GM19395 (cell line): Measurements from ENCODE around the gene CPSF4L.

Experiments used
- ATAC-seq: cut with Tn5 transposase; IDR thresholded peaks from one replicate; pipeline ENCODE4 v1.9.1; 2021; ENCODE audit warnings: mild to moderate bottlenecking, moderate library complexity; ENCODE audit not compliant: unreplicated experiment

Gene CPSF4L

DNA sequence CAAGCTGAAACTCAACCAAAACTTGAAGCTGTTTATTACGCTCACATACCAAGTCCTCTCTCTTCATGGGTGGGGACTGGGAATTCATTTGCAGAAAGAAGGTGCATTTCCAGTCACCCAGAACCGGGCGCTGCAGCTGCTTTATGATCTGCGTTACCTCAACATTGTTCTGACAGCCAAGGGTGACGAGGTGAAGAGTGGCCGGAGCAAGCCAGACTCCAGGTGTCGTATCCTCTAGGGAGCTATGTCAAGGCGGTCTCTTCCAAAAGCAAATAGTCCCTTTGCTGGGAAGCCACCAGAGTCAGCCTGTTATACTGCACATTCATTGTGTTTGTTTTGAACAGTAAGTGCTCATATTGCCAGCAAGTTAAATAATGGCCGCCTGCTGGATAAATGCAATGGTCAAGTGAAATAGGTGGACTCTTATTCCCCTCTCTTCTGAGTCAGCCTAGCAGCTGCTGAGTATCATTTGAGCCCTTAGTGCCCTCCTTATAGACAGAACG lies 56.2 kb downstream of the CPSF4L start:
- ATAC-seq, result no peak

DNA sequence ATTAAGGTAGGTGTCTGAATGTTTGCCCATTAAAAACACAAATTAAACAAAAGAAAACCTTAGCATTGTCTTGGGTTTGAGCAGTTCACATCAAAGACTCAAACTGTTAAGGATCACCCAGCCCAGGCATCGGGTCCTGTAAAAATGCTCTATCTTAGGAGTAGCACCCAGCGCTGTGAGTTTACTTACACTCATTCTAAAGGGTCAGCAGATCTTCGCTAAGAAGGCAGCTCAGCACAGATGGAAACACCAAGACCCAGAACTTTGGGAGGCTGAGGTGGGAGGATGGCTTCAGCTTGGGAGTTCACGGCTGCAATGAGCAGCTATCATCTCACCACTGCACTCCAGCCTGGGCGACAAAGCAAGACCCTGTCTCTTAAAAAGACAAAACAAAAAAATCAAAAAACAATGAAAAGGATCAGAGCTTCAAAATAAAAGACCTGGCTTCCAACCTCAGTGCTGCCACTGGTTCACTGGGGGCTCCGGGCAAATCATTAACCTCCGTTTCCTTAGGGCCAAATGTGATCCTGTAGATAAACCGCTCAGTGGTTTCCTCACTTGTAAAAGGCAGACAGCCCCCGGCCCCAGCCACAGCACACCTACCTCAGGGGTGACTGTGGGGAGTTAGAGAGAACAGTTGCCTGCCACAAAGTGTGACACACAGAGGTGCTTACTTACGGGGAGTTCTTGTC lies 57.7 kb downstream of the CPSF4L start:
- no peak for ATAC-seq

DNA sequence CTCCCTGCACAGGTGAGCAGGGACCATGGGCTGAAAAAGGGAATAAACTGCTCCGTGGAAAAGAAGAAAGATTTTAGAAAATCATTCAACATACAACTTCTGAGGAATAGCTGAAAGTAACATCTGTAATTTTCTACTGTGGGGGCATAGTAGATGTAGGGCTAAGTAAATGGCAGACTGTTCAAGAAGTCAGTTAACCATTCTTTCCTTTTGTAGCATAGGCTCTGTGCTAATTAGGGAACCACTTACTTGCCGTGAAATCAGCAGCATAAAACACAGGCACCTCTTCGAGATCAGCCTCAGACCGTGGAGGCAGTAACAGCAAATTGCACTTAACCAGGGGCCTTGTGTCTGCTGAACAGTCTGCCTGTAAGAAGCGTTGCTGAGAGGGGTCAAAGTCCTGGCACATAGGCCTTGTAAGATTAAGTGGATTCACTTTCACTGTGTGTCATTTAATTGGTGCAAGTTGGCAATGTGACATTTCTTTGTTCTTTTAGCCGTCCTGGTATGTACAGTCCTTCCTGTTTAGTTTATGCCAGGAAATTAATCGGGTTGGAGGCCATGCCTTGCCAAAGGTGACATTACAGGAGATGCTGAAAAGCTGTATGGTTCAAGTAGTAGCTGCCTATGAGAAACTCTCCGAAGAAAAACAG lies 58.4 kb downstream of the CPSF4L start:
- ATAC-seq, result no peak

- ATAC-seq, result no peak
Observed at GRCh38 chr17:73201215-73202069, 60.2 kb downstream of the CPSF4L start.

GRCh38 chr17:73200476-73200875 lies 61.2 kb downstream of the CPSF4L start:
- no peak for ATAC-seq

DNA sequence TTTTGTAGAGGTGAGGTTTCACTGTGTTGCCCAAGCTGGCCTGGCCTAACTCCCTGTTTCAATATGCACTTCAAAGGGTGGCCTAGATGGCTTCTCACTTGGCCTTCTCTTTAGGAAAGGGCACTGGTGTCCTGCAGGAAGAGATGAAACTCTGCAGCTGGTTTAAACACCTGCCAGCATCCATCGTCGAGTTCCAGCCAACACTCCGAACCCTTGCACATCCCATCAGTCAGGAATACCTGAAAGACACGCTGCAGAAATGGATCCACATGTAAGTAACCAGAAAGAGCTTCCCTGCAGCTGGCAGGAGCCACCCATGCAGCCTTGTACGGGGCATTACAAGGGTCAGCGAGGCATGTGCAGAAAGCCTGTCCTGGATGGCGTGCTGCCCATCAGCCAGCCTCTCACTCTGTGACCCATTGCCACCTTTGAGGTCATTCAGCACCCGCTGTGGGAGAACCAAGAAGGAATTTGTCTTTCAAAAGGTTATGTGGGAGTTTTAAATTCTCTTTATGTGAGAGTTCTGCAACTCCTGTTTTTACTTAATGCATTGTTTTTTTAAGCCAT lies 61.8 kb downstream of the CPSF4L start:
- ATAC-seq, result no peak

- no peak for ATAC-seq
Observed at GRCh38 chr17:73198930-73199260, 62.8 kb downstream of the CPSF4L start.
